IMR-90 (cell line): ENCODE data around the gene ZNF385D. TPM values are rescaled to one million over a fixed set of nuclear protein-coding genes. Genes with fewer than 3 reads are reported as not detected.

Experiments
- ATAC-seq: fragments of 200-7000 bp; cut with Tn5 transposase; 2 replicates; pipeline ENCODE4 v1.9.1; 2020; ENCODE audit warnings: low read depth, mild to moderate bottlenecking, moderate library complexity
- BruUV-seq: library from RNA; stranded (reverse); fragments of 400-500 nt; replicated peaks from 2 replicates; lab custom pipeline; 2021; lab: Mats Ljungman, UMichigan
- CTCF ChIA-PET: fragments of 300-600 bp; formaldehyde crosslinking; extraction: SDS; loops from one replicate; lab custom pipeline; 2021; ENCODE audit warnings: antibody characterized with exemption; lab: Yijun Ruan, JAX
- POLR2A ChIA-PET: fragments of 300-600 bp; sonication (Branson Sonifier 250); formaldehyde crosslinking; loops from one replicate; lab custom pipeline; 2022; ENCODE audit warnings: antibody characterized with exemption; ENCODE audit not compliant: unreplicated experiment; lab: Charles Lee
- DNase-seq: peaks from one replicate; pipeline ENCODE4 v3.0.0; 2013
- H2AFZ ChIP-seq: replicated peaks from 2 replicates; pipeline ENCODE3; 2013; ENCODE audit warnings: low read length, mild to moderate bottlenecking; ENCODE audit not compliant: poor library complexity
- H2AK5ac ChIP-seq: 2 replicates; pipeline ENCODE4 v1.6.1; 2013; ENCODE audit warnings: low read depth, low read length, inconsistent platforms
- H2AK9ac ChIP-seq: replicated peaks from 2 replicates; pipeline ENCODE3; 2013; ENCODE audit warnings: mild to moderate bottlenecking, low read depth, low read length, moderate library complexity; ENCODE audit not compliant: poor library complexity
- H2BK120ac ChIP-seq: 2 replicates; pipeline ENCODE4 v1.6.1; 2013; ENCODE audit warnings: low read depth, low read length, inconsistent platforms
- H2BK15ac ChIP-seq: 3 replicates; pipeline ENCODE4 v1.6.1; 2013; ENCODE audit warnings: low read depth, low read length, inconsistent platforms
- H2BK20ac ChIP-seq: 2 replicates; pipeline ENCODE4 v1.6.1; 2013; ENCODE audit warnings: low read depth, mild to moderate bottlenecking, inconsistent platforms, low read length, moderate library complexity
- H2BK5ac ChIP-seq: 2 replicates; pipeline ENCODE4 v1.6.1; 2013; ENCODE audit warnings: mild to moderate bottlenecking, low read depth, low read length, inconsistent platforms; ENCODE audit not compliant: poor library complexity, severe bottlenecking
- H3K14ac ChIP-seq: replicated peaks from 2 replicates; pipeline ENCODE4 v1.6.1; 2013; ENCODE audit warnings: low read depth, low read length, inconsistent platforms
- H3K18ac ChIP-seq: 2 replicates; pipeline ENCODE4 v1.6.1; 2013; ENCODE audit warnings: low read depth, low read length, control low read depth
- H3K23ac ChIP-seq: 2 replicates; pipeline ENCODE4 v1.6.1; 2013; ENCODE audit warnings: low read depth, low read length, inconsistent platforms
- H3K27ac ChIP-seq: 2 replicates; pipeline ENCODE4 v1.5.1; 2013; ENCODE audit warnings: mild to moderate bottlenecking, control low read depth, low read length; ENCODE audit not compliant: insufficient read depth
- H3K27me3 ChIP-seq: 2 replicates; pipeline ENCODE4 v1.6.1; 2013; ENCODE audit warnings: low read length; ENCODE audit not compliant: control insufficient read depth, insufficient read depth
- H3K36me3 ChIP-seq: 2 replicates; pipeline ENCODE4 v1.6.1; 2013; ENCODE audit warnings: low read length, mixed read lengths; ENCODE audit not compliant: control insufficient read depth, insufficient read depth
- H3K4ac ChIP-seq: 2 replicates; pipeline ENCODE4 v1.6.1; 2013; ENCODE audit warnings: low read depth, low read length, inconsistent platforms
- H3K4me1 ChIP-seq: 2 replicates; pipeline ENCODE4 v1.6.1; 2013; ENCODE audit warnings: low read length, mixed read lengths; ENCODE audit not compliant: control insufficient read depth, insufficient read depth
- H3K4me2 ChIP-seq: 2 replicates; pipeline ENCODE4 v1.6.1; 2013; ENCODE audit warnings: low read depth, mild to moderate bottlenecking, control low read depth, low read length, moderate library complexity
- H3K4me3 ChIP-seq: 2 replicates; pipeline ENCODE4 v1.5.1; 2013; ENCODE audit warnings: low read depth, mild to moderate bottlenecking, control low read depth, low read length, moderate library complexity; ENCODE audit not compliant: insufficient read depth
- H3K56ac ChIP-seq: 2 replicates; pipeline ENCODE4 v1.6.1; 2013; ENCODE audit warnings: low read length, inconsistent platforms; ENCODE audit not compliant: insufficient read depth; ENCODE audit errors: extremely low read depth
- H3K79me1 ChIP-seq, 2 experiments: 2 replicates each; pipeline ENCODE4 v1.6.1; 2013; ENCODE audit warnings: low read length in 2 of 2, inconsistent platforms in 1 of 2, low read depth in 1 of 2
- H3K9ac ChIP-seq: 2 replicates; pipeline ENCODE4 v1.6.1; 2013; ENCODE audit warnings: low read depth, low read length, control low read depth
- H3K9me1 ChIP-seq: 2 replicates; pipeline ENCODE4 v1.6.1; 2013; ENCODE audit warnings: low read length, inconsistent platforms; ENCODE audit not compliant: insufficient read depth
- H3K9me3 ChIP-seq: 2 replicates; pipeline ENCODE4 v1.6.1; 2013; ENCODE audit warnings: low read length; ENCODE audit not compliant: control insufficient read depth, insufficient read depth
- H4K20me1 ChIP-seq: 2 replicates; pipeline ENCODE4 v1.6.1; 2013; ENCODE audit warnings: low read length, inconsistent platforms; ENCODE audit not compliant: insufficient read depth
- H4K5ac ChIP-seq: 2 replicates; pipeline ENCODE4 v1.6.1; 2013; ENCODE audit warnings: mild to moderate bottlenecking, low read depth, low read length, control low read depth
- H4K8ac ChIP-seq, 2 experiments: 2 replicates each; pipeline ENCODE4 v1.6.1; 2013; ENCODE audit warnings: low read depth in 2 of 2, low read length in 2 of 2, control low read depth in 1 of 2, inconsistent platforms in 1 of 2
- H4K91ac ChIP-seq: 2 replicates; pipeline ENCODE4 v1.6.1; 2013; ENCODE audit warnings: low read depth, low read length, inconsistent platforms; ENCODE audit not compliant: insufficient read depth
- CEBPB ChIP-seq: IDR thresholded peaks from 2 replicates; pipeline ENCODE4 v1.6.1; 2012; ENCODE audit warnings: low read depth, low read length, improper control_type of control experiment
- CHD1 ChIP-seq: IDR thresholded peaks from 2 replicates; pipeline ENCODE4 v1.6.1; 2012; ENCODE audit warnings: low read depth, low read length, improper control_type of control experiment
- WGBS, 2 experiments: methylation state at CpG; one replicate each; pipeline versions ENCODE4 v1.1.5 to v1.1.7; 2013; ENCODE audit warnings: missing lambda C conversion rate in 2 of 2; ENCODE audit not compliant: insufficient read length in 1 of 2; ENCODE audit errors: extremely low coverage in 2 of 2; 5-methylcytosine and 5-hydroxymethylcytosine counted together
- dilution Hi-C: fragments of 300-500 bp; cut with HindIII; formaldehyde crosslinking; loops from one replicate; pipeline ENCODE4 v1.14.3; 2018; ENCODE audit warnings: low sequenced_read_pairs; ENCODE audit not compliant: unreplicated experiment
- in situ Hi-C: fragments of 300-500 bp; cut with MboI; formaldehyde crosslinking; loops from 3 replicates; pipeline ENCODE4 v1.14.3; 2019; ENCODE audit warnings: low sequenced_read_pairs, inconsistent platforms, mixed read lengths
- intact Hi-C: fragments of 100-400 bp; cut with micrococcal nuclease; formaldehyde crosslinking; loops from 2 replicates; pipeline ENCODE4 v1.10.0; 2022
- polyA plus RNA-seq, 3 experiments: library from polyadenylated mRNA; depleted of rRNA; stranded (reverse); fragments of >200 nt; gene quantifications; 2 replicates each; pipeline ENCODE4 v1.2.3, GENCODE V29; 2012; ENCODE audit warnings: low replicate concordance in 1 of 3
- total RNA-seq: library from RNA; depleted of rRNA; stranded (reverse); fragments of >200 nt; gene quantifications from 2 replicates; pipeline ENCODE4 v1.2.3, GENCODE V29; 2012
- TF ChIP-seq, protein P1 (sequence below): fragments of 150-350 bp; IDR thresholded peaks from 2 replicates; pipeline ENCODE4 v1.6.1; 2017; ENCODE audit warnings: mild to moderate bottlenecking, antibody characterized with exemption, low read length, low read depth

ZNF385D gene
- total and polyA plus RNA-seq, 2 of the 4 experiments (the other 2 are of a cell fraction) = 0.18 to 2.4 TPM

DNA sequence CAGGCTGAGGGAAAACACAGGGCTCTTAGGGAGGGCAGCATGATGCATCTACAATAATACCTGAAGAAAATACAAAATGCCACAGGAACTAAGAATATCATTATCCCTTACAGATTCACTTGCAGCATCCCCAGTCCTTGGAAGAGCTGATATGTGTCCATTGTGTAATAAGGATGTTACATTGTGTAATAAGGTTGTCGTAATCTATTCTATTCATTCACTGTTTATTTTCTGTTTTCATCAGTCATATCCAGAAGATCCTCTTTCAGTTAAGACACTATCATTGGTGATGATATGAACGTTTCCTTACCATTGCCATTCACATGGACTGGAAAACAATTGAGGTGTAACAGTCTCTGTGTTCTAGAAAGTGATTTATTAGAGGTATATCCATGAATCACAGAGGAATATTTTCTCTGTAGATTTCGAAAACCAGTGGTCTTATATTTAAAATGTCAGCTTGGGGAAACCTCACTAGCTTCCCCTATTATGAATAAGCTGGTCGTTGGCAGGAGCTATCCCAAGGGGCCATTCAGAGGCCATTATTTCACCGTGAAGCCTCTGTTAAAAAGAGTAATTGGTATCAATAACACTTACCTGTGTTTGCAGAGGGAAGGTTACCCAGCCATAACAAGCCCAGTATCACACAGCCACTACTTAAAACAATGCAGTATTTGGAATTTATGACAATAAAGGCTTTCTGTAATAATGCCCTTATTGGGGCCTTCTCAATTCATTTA, 241.1 kb downstream of the ZNF385D start:
- H3K9ac ChIP-seq = no peak overlapping the region
- H3K36me3 ChIP-seq = no peaks in the 10 kb centered on the region
- H3K14ac ChIP-seq = no peak overlapping the region
- CTCF ChIA-PET = no interaction called here
- no peak for DNase-seq
- no peak overlapping the region for H3K56ac ChIP-seq
- no peak overlapping the region for H2AK5ac ChIP-seq
- no peak overlapping the region for H3K4ac ChIP-seq
- no peaks in the 10 kb centered on the region for H3K27me3 ChIP-seq
- no peak overlapping the region for H4K8ac ChIP-seq
- no peaks in the 10 kb centered on the region for H3K9me3 ChIP-seq
- no peak overlapping the region for H2BK20ac ChIP-seq
- H3K9me1 ChIP-seq = no peaks in the 10 kb centered on the region
- no peak overlapping the region for H3K4me3 ChIP-seq
- H2BK15ac ChIP-seq = no peak overlapping the region
- H4K5ac ChIP-seq = no peak overlapping the region
- no peak overlapping the region for H2AFZ ChIP-seq
- H3K23ac ChIP-seq = no peak overlapping the region
- no peak overlapping the region for H3K18ac ChIP-seq
- BruUV-seq = no TSS peak
- no peak overlapping the region for H2BK120ac ChIP-seq
- H3K27ac ChIP-seq = no peak overlapping the region
- no CpG with 5 or more reads among the region's 5 CpGs for WGBS, 2 experiments
- no peak overlapping the region for H3K4me2 ChIP-seq
- TF ChIP-seq, protein P1, sequence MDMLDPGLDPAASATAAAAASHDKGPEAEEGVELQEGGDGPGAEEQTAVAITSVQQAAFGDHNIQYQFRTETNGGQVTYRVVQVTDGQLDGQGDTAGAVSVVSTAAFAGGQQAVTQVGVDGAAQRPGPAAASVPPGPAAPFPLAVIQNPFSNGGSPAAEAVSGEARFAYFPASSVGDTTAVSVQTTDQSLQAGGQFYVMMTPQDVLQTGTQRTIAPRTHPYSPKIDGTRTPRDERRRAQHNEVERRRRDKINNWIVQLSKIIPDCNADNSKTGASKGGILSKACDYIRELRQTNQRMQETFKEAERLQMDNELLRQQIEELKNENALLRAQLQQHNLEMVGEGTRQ = no peak
- TF ChIP-seq CEBPB = peak; percentile 39; the same call in 1 of the 2 replicates
- TF ChIP-seq CHD1 = no peak
- ATAC-seq = no peak
- intact Hi-C loops = no loop called here
- no peak overlapping the region for H2AK9ac ChIP-seq
- no peaks in the 10 kb centered on the region for H3K79me1 ChIP-seq
- H4K91ac ChIP-seq = no peak overlapping the region
- no peak overlapping the region for H2BK5ac ChIP-seq
- dilution Hi-C loops = no loop called here
- no peaks in the 10 kb centered on the region for H4K20me1 ChIP-seq
- H3K4me1 ChIP-seq = no peaks in the 10 kb centered on the region
- in situ Hi-C loops = no loop called here
- POLR2A ChIA-PET = no interaction called here
